IMR-90 (cell line): ENCODE data around the gene NEO1.

ENCODE experiments used
- BHLHE40 ChIP-seq: fragments of 150-350 bp; IDR thresholded peaks from 2 replicates; pipeline ENCODE4 v1.6.1; 2016; ENCODE audit warnings: mild to moderate bottlenecking, low read depth, low read length
- MAFK ChIP-seq: IDR thresholded peaks from 2 replicates; pipeline ENCODE4 v1.6.1; 2012; ENCODE audit warnings: low read depth, low read length, improper control_type of control experiment
- MAZ ChIP-seq: IDR thresholded peaks from 2 replicates; pipeline ENCODE4 v1.6.1; 2012; ENCODE audit warnings: low read depth, mild to moderate bottlenecking, low read length, improper control_type of control experiment, moderate library complexity, borderline replicate concordance
- MXI1 ChIP-seq: IDR thresholded peaks from 2 replicates; pipeline ENCODE4 v1.6.1; 2012; ENCODE audit warnings: low read depth, mild to moderate bottlenecking, low read length, moderate library complexity, borderline replicate concordance
- POLR2A ChIP-seq: IDR thresholded peaks from 2 replicates; pipeline ENCODE4 v1.6.1; 2012; ENCODE audit warnings: mild to moderate bottlenecking, low read depth, low read length
- RAD21 ChIP-seq: IDR thresholded peaks from 2 replicates; pipeline ENCODE4 v1.6.1; 2012; ENCODE audit warnings: low read length, improper control_type of control experiment
- RCOR1 ChIP-seq: IDR thresholded peaks from 2 replicates; pipeline ENCODE4 v1.6.1; 2012; ENCODE audit warnings: mild to moderate bottlenecking, low read length, improper control_type of control experiment; ENCODE audit not compliant: insufficient replicate concordance
- RFX5 ChIP-seq: IDR thresholded peaks from 2 replicates; pipeline ENCODE4 v1.8.0; 2012; ENCODE audit warnings: low read depth, mild to moderate bottlenecking, low read length, moderate library complexity
- SMC3 ChIP-seq: fragments of 150-350 bp; IDR thresholded peaks from 2 replicates; pipeline ENCODE4 v1.6.1; 2016; ENCODE audit warnings: low read depth, mild to moderate bottlenecking, antibody characterized with exemption, low read length, moderate library complexity
- TF ChIP-seq, protein P1 (sequence below): conservative IDR thresholded peaks from 2 replicates; pipeline ENCODE4 v1.5.1; 2012; ENCODE audit warnings: mild to moderate bottlenecking, low read depth, low read length, improper control_type of control experiment
- TF ChIP-seq, protein P2 (sequence below): fragments of 150-350 bp; IDR thresholded peaks from 2 replicates; pipeline ENCODE4 v1.6.1; 2017; ENCODE audit warnings: mild to moderate bottlenecking, antibody characterized with exemption, low read length, low read depth

DNA sequence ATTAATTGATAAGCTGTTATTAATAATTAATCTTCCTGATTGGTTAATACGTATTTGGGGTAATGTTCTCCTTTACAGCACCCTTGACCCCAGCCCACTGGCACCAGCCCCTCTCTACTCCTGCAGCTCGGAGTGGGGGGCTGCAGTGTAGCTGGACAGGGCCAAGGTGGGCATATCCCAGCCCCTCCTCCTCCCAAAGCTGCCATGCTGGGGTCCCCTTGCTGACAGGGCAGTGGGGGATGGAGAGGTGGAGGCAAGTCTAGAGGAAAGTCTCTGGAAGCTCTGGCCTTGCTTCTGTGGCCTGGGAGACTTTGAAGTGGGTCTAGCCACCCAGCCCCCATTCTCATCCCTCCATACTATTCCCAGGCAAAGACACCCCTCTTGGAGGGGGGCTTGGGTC is 280.7 kb downstream of the NEO1 start:
- TF ChIP-seq, protein P1, sequence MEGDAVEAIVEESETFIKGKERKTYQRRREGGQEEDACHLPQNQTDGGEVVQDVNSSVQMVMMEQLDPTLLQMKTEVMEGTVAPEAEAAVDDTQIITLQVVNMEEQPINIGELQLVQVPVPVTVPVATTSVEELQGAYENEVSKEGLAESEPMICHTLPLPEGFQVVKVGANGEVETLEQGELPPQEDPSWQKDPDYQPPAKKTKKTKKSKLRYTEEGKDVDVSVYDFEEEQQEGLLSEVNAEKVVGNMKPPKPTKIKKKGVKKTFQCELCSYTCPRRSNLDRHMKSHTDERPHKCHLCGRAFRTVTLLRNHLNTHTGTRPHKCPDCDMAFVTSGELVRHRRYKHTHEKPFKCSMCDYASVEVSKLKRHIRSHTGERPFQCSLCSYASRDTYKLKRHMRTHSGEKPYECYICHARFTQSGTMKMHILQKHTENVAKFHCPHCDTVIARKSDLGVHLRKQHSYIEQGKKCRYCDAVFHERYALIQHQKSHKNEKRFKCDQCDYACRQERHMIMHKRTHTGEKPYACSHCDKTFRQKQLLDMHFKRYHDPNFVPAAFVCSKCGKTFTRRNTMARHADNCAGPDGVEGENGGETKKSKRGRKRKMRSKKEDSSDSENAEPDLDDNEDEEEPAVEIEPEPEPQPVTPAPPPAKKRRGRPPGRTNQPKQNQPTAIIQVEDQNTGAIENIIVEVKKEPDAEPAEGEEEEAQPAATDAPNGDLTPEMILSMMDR, result no peak
- TF ChIP-seq POLR2A (no peak), MAFK (no peak), MXI1 (no peak), RCOR1 (no peak), RAD21 (no peak), RFX5 (no peak), BHLHE40 (no peak), MAZ (no peak), SMC3 (no peak)
- TF ChIP-seq, protein P2, sequence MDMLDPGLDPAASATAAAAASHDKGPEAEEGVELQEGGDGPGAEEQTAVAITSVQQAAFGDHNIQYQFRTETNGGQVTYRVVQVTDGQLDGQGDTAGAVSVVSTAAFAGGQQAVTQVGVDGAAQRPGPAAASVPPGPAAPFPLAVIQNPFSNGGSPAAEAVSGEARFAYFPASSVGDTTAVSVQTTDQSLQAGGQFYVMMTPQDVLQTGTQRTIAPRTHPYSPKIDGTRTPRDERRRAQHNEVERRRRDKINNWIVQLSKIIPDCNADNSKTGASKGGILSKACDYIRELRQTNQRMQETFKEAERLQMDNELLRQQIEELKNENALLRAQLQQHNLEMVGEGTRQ, result no peak
